ENCODE data around the gene BCR. TPM values are rescaled to one million over a fixed set of nuclear protein-coding genes. Genes with fewer than 3 reads are reported as not detected.
A peak's percentile ranks its signal among the peaks of the same experiment; 100 is the strongest.

BCR gene
- total and polyA plus RNA-seq, 2 donors (not counting 1 experiment from before 2014, with no cell fraction given) = 30.2 to 46.4 TPM

DNA sequence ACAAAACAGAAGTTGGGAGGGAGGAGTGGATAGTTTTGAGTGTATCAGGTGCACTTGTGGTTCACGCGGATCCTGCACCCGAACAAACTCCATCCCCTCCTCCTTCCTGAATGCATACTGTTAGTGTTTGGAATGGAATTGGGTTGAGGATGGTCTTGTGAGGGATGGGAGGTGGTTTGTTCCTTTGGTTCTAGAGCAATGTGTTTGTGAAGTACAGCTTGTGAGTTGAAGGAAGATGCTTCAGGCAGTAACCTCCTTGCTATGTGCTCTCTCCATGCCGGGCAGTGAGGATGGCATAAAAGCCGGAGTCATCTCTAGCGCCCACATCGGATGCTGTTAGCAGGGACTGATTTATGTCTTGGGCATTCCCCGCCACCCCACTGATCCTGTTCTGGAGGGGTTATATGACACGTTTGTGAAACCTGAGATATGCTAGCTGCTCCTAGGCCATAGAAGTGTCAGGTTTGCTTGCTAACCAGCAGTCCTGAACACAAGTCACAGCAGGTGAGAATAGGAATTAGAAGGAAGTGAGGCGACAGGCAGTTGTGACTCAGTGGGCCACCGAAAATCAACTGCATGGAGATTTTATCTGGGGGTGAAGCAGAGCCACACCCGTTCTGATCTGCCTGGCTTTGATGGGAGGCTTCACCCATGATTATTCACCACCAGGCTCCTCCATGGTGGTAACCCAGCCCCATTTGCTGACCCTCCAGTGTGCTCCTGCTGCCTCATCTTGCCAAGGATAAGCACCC is 2.2 kb downstream of the BCR start:
- Mint-ChIP-seq H3K27ac (peak overlapping the region; percentile 78), H3K4me3 (peak overlapping the region; percentile 91), H3K4me1 (peaks cover 52% of the 10 kb centered on the region), H3K9me3 (ENCODE audit: insufficient read depth) (no peaks in the 10 kb centered on the region), H3K27me3 (peaks cover 7% of the 10 kb centered on the region)
- ChIA-PET CTCF (interaction anchor here (0.8 to 16.5 kb wide), 9 partner anchors 8 to 223 kb away, joined by 3 to 494 read pairs (median 4); no protein-coding TSS in a partner anchor), POLR2A (interaction anchor here (1.9 kb wide), 2 partner anchors 94 to 100 kb away, joined by 4 to 6 read pairs; no protein-coding TSS in a partner anchor)
- 10% methylated on average over 8 of the region's 12 CpGs for WGBS (ENCODE audit: insufficient coverage)
- Histone ChIP-seq H3K27ac (ENCODE audit: low read length in 2 of 2) (no peak overlapping the region), H3K27me3 (replicated peaks in 1 of 4; ENCODE audit: control extremely low read depth in 1 of 4, control insufficient read depth in 3 of 4, insufficient read depth in 4 of 4, low read length in 3 of 4) (peaks cover 0 to 11% (median 3%) of the 10 kb centered on the region in 4 experiments), H2AFZ (ENCODE audit: insufficient read depth, low read depth, low read length, poor library complexity, severe bottlenecking) (peak overlapping the region; percentile 62), H3K36me3 (replicated peaks in 1 of 2; ENCODE audit: control extremely low read depth in 1 of 2, control insufficient read depth in 1 of 2, extremely low read depth in 1 of 2, insufficient read depth in 2 of 2, low read length in 1 of 2) (no peaks in the 10 kb centered on the region), H3K4me3 (ENCODE audit: control extremely low read depth in 1 of 5, extremely low read depth in 1 of 5, insufficient read depth in 1 of 5, low read depth in 2 of 5, low read length in 4 of 5) (peak overlapping the region; percentile 43 to 75 (median 67)), H3K9me3 (ENCODE audit: control extremely low read depth in 1 of 3, control insufficient read depth in 2 of 3, insufficient read depth in 1 of 3, low read length in 2 of 3) (no peaks in the 10 kb centered on the region), H4K20me1 (ENCODE audit: control insufficient read depth, insufficient read depth, low read length, poor library complexity, severe bottlenecking) (peaks cover 49% of the 10 kb centered on the region), H3K4me1 (ENCODE audit: control insufficient read depth in 2 of 2, insufficient read depth in 2 of 2, low read length in 2 of 2) (peaks cover 57 to 87% of the 10 kb centered on the region in 2 donors), H3K79me2 (ENCODE audit: control insufficient read depth, insufficient read depth, low read length) (peaks cover 65% of the 10 kb centered on the region), H3K9ac (ENCODE audit: low read length) (peak overlapping the region; percentile 65), H3K4me2 (replicated peaks; ENCODE audit: low read depth, low read length, poor library complexity, severe bottlenecking) (peak overlapping the region; percentile 78)
- DNase-seq (peak; percentile 63), ATAC-seq (ENCODE audit: low read depth) (no peak)
- TF ChIP-seq EZH2 (IDR thresholded peaks at IDR 0.05; ENCODE audit: borderline replicate concordance, insufficient read depth, low read depth, low read length, poor library complexity, severe bottlenecking) = no peak
- intact Hi-C loops (cut with micrococcal nuclease) = loop anchor here (1.0 to 5.0 kb wide), 2 partner anchors 35 to 38 kb away; partner anchors contain the start of gene RAB36

DNA sequence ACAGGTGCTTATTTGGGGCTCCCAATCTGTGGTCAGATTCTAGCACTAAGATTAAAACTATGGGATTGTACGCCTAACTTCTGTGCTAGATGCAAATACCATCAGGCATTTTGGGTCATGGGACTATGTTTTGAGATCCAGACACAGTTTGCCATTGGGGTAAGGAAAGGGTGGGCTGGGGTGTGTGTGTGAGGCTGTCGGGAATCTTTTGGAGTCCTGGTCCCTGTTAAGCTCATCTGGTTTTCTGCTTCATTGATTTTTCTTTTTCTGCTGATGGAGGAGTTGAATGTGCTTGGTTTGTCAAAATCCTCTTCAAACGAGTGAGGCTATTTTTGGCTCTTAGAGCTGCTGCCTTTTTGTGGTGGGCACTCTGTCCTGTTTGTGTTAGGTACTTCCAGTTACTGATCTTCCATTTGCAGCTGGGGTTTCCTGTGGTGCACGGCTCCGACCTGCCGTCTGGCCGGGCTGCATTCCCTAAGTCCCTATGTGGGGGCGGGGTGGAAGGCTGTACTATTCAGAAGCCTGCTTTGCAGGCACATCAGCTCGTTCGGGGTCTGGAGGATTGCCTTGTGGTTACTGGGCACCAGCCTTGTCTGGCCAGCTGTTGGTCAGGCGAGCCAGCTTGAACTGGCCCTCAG is 2.9 kb downstream of the BCR start:
- ATAC-seq (ENCODE audit: low read depth) (no peak), DNase-seq (no peak)
- intact Hi-C loops (cut with micrococcal nuclease) = loop anchor here (1.0 to 5.0 kb wide), 2 partner anchors 36 to 37 kb away; partner anchors contain the start of gene RAB36
- H3K36me3 ChIP-seq (replicated peaks in 1 of 2; ENCODE audit: control extremely low read depth in 1 of 2, control insufficient read depth in 1 of 2, extremely low read depth in 1 of 2, insufficient read depth in 2 of 2, low read length in 1 of 2) = no peaks in the 10 kb centered on the region
- H3K9me3 ChIP-seq (ENCODE audit: control extremely low read depth in 1 of 3, control insufficient read depth in 2 of 3, insufficient read depth in 1 of 3, low read length in 2 of 3) = no peaks in the 10 kb centered on the region
- H3K4me2 ChIP-seq (replicated peaks; ENCODE audit: low read depth, low read length, poor library complexity, severe bottlenecking) = peak overlapping the region; percentile 78
- Mint-ChIP-seq H3K4me3 (peak overlapping the region; percentile 91), H3K27me3 (peaks cover 7% of the 10 kb centered on the region), H3K27ac (peak overlapping the region; percentile 12), H3K9me3 (ENCODE audit: insufficient read depth) (no peaks in the 10 kb centered on the region), H3K4me1 (peaks cover 52% of the 10 kb centered on the region)
- H3K79me2 ChIP-seq (ENCODE audit: control insufficient read depth, insufficient read depth, low read length) = peaks cover 72% of the 10 kb centered on the region
- H3K27ac ChIP-seq (ENCODE audit: low read length in 2 of 2) = no peak overlapping the region
- H2AFZ ChIP-seq (ENCODE audit: insufficient read depth, low read depth, low read length, poor library complexity, severe bottlenecking) = no peak overlapping the region
- H3K27me3 ChIP-seq (replicated peaks in 1 of 4; ENCODE audit: control extremely low read depth in 1 of 4, control insufficient read depth in 3 of 4, insufficient read depth in 4 of 4, low read length in 3 of 4) = peaks cover 0 to 11% (median 3%) of the 10 kb centered on the region in 4 experiments
- TF ChIP-seq, protein P1, sequence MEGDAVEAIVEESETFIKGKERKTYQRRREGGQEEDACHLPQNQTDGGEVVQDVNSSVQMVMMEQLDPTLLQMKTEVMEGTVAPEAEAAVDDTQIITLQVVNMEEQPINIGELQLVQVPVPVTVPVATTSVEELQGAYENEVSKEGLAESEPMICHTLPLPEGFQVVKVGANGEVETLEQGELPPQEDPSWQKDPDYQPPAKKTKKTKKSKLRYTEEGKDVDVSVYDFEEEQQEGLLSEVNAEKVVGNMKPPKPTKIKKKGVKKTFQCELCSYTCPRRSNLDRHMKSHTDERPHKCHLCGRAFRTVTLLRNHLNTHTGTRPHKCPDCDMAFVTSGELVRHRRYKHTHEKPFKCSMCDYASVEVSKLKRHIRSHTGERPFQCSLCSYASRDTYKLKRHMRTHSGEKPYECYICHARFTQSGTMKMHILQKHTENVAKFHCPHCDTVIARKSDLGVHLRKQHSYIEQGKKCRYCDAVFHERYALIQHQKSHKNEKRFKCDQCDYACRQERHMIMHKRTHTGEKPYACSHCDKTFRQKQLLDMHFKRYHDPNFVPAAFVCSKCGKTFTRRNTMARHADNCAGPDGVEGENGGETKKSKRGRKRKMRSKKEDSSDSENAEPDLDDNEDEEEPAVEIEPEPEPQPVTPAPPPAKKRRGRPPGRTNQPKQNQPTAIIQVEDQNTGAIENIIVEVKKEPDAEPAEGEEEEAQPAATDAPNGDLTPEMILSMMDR (IDR thresholded peaks at IDR 0.05) = no peak
- no peak for TF ChIP-seq EZH2 (IDR thresholded peaks at IDR 0.05; ENCODE audit: borderline replicate concordance, insufficient read depth, low read depth, low read length, poor library complexity, severe bottlenecking)
- H3K4me1 ChIP-seq (ENCODE audit: control insufficient read depth in 2 of 2, insufficient read depth in 2 of 2, low read length in 2 of 2) = peaks cover 57 to 87% of the 10 kb centered on the region in 2 donors
- H4K20me1 ChIP-seq (ENCODE audit: control insufficient read depth, insufficient read depth, low read length, poor library complexity, severe bottlenecking) = peaks cover 50% of the 10 kb centered on the region
- CTCF ChIA-PET = interaction anchor here (0.8 to 16.5 kb wide), 9 partner anchors 9 to 223 kb away, joined by 3 to 494 read pairs (median 4); no protein-coding TSS in a partner anchor
- WGBS (ENCODE audit: insufficient coverage) = 12% methylated on average over 11 of the region's 11 CpGs
- H3K9ac ChIP-seq (ENCODE audit: low read length) = peak overlapping the region; percentile 65
- POLR2A ChIA-PET = interaction anchor here (0.7 kb wide), 1 partner anchor 25 kb away, joined by 3 read pairs; no protein-coding TSS in a partner anchor
- H3K4me3 ChIP-seq (ENCODE audit: control extremely low read depth in 1 of 5, extremely low read depth in 1 of 5, insufficient read depth in 1 of 5, low read depth in 2 of 5, low read length in 4 of 5) = peak overlapping the region; percentile 43 to 75 (median 67)

Measured in B cell (primary cell).